Iris pigment epithelial cell (primary cell): ENCODE measurements around the gene CCDC150.
A peak's percentile ranks its signal among the peaks of the same experiment; 100 is the strongest.
"Not testable (repeated sequence)": the region's sequence is repeated elsewhere in the genome, so short reads cannot be mapped to it uniquely, and the experiment has no call there.

Source experiments
- DNase-seq: peaks from one replicate; pipeline ENCODE4 v3.0.0-alpha.2; 2011; ENCODE audit warnings: low read depth

Gene CCDC150

DNA sequence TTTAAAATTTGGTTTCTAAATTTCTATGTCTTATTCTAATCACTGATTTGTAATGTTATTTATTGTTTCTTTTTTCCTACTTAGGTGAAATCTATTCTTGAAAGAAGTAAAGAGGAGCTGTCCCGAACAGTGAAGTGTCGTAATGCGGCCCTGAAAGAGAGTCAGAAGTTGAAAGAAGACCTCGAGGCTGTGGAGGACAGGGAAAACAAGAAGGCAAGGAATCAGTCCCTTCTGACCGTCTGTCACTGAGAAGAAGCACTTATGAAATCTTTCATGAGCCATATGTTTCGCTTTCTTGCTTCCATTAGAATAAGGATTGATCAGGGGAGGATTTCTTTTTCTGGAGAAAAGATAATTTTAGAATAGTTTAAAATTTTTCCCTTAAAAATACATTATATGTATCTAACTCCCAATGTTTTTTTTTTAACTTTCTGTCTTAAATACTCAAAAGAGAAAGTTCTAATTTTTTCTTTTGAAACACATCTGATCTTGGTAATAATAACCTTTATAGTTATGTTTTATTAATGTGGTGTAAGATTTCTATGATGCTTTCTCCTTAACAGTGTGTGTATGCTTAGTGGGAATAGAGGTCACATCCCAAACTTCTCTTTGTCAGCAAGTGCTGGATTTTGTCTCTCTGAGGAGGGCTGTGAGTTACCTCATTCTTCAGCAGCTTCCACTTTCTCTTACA is 79.0 kb downstream of the CCDC150 start:
- DNase-seq = peak; percentile 8

DNA sequence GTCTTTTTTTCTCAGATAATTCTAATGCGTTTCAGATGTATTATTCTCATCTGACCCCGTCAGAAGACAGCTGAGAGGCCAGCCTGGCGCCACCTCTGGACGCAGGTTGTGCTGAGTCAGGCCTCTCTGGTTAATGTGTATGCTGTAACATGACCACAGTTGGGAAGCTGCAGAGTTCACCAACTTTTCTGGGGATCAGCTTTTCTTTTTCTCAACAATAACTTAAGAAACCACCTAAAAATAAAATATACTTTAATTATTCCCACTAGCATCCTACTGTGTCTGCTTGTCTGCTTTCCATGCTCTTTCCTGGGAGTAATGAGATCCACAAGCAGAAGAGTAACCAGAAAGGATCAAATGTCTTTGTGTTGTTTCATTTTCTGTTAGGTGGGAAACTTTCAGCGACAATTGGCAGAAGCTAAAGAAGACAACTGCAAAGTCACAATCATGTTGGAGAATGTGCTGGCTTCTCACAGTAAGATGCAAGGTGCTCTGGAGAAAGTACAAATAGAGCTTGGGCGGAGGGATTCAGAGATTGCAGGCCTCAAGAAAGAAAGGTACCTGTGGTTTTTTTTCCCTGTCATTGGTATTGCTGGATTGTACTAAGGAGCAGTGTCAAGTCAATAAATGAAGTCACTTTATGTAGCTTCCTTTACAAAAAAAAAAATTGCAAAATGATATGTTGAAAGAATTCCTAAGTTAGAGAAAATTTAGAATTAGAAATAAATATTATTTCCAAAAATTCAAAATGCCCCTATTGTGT is 79.8 kb downstream of the CCDC150 start:
- peak; percentile 85 for DNase-seq

DNA sequence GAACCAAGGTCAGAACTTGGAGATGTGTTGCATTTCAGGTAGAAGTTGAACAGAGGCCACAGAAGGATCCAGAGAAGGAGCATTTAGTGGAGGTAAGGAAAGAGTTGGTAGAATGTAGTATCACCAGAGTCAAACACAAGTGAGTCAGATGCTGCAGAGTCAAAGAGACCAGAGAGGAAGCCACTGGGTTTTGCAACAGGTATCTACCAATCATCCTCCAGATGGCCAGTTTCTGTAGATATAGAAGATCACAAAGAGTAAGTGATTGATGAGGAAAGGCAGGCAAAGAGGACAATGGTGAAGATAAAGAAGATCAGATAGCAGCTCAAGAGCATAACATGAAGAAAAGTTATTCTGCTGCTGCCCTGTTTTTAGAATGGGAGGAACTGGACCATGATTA is 84.1 kb downstream of the CCDC150 start:
- DNase-seq = no peak

DNA sequence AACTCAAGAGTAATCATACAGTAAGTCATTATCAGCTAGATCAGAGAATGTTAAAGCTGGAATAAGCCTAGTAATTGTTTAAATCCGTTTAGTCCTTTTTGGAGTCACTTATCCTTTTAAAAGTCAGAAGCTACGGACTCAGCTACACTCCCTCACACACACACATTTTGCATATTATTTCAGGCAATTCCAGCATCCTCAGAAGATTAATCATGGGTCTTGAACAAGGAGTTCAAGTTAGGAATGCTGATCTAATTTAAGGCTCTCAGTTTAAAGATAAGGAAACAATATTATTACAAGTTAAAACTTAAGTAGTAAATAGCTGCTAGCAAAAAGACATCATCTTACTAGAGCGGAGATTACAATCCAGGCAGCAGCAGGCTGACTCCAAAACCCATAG is 85.7 kb downstream of the CCDC150 start:
- DNase-seq = peak; percentile 10

DNA sequence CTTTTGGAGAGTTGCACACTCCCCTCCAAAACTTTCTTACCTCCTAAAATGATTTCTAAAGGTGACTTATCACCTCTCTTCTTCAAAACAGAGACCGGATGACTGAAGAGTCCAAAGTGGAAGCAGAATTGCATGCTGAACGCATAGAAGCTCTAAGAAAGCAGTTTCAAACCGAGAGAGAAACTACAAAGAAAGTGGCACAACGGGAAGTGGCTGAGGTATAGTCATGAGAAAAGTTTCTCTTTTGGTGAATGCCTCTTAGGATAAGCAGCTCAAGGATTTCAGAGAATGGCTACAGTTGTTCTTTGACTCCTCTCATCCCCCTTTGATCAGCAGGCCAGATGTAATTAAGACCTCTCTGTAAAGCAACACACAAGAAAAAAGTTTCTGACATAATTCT is 86.4 kb downstream of the CCDC150 start:
- no peak for DNase-seq

DNA sequence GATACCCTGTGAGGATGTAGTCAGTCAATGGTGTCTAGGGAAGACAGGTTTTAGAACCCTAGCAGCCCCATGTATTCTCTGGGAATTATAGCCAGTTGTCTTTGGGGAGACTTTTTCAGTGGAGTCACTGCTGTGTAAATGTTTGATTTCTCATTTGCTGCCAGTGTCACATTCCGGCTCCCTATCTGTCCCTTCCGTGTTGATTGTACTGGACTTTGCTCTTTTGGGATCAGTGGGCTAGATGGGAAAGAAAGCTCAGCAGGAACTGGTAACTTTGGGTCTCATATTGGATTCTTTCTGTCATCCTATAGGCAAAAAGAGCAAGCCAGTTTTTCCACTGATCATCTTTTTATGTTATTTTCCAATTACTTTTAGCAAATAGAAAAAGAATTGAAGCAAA is 89.9 kb downstream of the CCDC150 start:
- DNase-seq = no peak

DNA sequence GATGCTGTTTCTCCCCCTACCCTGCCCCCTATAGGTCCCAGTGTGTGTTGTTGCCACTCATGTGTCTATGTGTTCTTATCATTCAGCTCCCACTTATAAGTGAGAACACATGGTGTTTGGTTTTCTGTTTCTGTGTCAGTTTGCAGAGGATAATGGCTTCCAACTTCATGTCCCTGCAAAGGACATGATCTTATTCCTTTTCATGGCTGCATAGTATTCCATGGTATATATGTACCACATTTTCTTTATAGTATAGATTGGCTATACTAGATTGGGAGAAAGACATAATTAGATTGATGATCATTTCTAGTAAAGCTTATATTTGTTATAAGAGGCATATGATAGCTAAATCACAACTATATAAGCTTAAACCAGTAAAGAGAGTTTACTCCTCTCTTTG is 97.1 kb downstream of the CCDC150 start:
- not testable (repeated sequence) for DNase-seq

DNA sequence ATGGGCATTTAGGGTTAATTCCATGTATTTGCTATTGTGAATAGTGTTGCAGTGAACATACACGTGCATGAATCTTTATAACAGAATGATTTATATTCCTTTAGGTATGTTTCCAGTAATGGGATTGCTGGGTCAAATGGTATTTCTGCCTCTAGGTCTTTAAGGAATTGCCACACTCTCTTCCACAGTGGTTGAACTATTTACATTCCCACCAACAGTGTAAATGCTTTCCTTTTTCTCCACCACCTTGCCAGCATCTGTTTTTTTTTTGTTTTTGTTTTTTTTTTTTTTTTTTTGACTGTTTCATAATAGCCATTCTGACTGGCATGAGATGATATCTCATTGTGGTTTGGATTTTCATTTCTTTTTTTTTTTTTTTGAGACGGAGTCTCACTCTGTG is 97.5 kb downstream of the CCDC150 start:
- no peak for DNase-seq

DNA sequence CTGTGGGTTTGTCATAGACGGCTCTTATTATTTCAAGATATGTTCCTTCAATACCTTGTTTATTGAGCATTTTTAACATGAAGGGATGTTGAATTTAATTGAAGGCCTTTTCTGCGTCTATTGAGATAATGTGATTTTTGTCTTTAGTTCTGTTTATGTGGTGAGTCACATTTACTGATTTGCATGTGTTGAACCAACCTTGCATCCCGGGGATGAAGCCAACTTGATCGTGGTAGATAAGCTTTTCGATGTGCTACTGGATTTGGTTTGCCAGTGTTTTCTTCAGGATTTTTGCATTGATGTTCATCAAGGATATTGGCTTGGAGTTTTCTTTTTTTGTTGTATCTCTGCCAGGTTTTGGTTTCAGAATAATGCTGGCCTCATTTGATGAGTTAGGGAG is 99.5 kb downstream of the CCDC150 start:
- DNase-seq = no peak

DNA sequence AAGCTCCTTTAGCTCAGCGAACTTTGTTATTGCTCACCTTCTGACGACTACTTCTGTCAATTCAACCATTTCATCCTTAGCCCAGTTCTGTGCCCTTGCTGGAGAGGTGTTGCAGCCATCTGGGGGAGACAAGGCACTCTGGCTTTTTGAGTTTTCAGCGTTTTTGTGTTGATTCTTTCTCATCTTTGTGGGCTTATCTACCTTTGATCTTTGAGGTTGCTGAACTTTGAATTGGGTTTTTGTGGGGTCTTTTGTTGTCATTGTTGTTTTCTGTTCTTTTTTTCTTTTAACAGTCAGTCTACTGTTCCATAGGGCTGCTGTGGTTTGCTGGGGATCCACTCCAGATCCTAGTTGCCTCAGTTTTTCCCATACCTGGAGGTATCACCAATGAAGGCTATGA is 102.7 kb downstream of the CCDC150 start:
- DNase-seq = no peak

DNA sequence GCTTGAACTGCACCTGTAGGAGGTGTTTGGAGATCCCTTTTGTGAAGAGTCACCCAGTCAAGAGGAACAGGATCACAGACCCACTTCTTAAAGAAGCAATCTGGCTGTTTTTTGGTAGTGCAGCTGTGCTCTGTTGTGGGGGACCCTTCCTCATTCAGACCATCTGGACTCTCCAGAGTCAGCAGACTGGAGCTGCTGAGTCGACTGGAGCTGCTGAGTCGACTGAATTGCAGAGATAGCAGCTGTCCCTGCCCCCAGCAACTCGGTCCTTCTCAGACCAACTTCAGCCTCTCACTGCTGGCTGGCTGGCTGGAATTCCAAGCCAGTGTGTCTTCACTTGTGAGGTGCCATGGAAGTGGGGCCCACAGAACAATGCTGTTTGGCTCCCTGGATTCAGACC is 103.2 kb downstream of the CCDC150 start:
- no peak for DNase-seq

DNA sequence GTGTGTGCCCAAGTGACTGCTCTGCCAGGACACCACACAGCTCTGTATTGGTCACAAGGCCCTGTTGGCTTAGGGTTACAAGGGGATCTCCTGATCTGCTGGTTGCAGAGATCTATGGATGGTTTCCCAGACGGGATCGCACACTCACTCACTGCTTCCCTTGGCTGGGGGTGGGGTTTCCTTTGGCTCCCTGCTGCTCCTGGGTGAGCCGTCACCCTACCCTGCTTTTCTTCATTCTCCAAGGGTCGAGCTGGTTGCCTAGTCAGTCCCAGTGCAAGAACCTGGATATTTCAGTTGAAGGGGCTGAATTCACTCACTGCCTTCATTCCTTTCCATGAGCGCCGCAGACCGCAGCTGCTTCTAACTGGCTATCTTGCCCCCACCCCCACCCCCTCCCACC is 103.7 kb downstream of the CCDC150 start:
- DNase-seq = no peak

DNA sequence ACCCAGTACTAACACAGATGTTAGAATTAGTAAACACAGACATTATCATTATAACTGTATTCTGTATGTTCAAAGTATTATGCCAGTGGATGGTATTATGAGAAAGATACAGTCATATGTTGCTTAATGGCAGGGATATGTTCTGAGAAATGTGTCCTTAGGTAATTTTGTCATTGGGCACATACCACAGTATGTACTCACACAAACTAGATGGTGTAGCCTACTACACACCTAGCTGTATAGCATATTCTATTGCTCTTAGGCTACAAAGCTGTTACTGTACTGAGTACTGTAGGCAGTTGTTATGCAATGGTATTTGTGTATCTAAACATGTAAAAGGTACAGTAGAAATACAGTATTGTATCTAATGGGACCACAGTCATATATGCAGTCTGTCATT is 106.2 kb downstream of the CCDC150 start:
- DNase-seq = no peak

DNA sequence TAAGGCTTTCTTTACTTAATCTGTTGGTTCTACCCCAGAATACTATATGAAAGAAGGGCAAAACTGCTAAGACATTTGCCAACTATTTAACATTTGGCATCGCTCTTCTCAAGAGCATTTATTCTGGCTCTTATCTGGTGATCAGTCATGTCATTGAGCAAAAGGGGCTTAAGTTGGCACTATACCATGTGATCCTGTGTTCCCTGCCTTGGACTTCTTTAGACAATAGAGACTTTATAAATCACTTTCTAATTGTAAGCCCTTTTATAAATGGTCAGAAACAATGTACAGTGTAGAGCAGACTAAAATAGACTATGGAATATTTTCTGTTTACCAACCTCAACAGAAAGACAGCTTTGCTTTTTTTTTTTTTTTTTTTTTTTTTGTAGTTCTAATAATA is 107.9 kb downstream of the CCDC150 start:
- DNase-seq = no peak

DNA sequence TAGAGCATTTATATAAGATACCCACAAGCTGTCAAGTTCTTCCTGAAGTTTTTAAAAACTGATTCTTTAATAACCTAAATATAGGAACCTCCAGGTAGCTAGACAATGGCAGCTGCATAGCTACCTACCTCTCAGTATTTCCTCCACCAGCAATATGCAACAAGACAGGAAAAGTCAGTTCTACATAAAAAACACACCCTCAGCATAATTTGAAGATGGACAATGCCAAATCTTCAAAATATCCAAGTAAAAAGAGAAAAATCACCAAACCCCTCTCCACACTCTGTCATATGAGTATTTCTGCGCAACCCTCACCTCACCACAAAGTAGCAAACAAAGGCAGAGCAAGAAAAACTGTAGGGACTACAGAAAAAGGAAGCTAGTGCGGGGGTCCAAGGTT is 108.6 kb downstream of the CCDC150 start:
- DNase-seq = no peak

DNA sequence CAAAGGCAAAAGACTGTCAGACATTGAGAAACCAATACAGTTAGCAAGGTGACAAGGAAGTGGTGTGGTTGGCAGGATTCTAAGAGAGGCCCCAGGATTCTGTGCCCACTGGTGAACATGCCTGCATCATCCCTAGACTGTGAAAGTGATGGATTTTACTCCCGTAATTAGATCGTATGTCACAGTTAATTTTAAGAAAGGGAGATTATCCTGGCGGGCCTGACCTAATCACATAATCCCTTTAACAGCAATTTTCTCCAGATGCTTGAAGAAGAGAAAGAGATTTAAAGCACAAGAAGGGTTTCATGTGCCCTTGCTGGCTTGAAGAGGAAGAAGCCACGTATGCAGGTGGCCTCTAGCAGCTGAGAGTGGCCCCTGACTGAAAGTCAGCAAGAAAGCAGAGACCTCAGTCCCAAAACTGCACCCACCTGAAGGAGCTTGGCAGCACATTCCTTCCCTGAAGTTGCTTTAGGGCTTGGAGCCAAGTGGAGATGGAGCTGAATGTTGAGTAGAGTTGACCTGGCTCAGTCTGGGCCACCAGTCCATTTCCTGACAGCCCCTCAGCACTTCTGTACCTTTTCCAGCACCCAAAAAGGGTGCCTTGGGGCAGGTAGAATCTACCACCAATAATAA is 110.9 kb downstream of the CCDC150 start:
- DNase-seq = no peak

DNA sequence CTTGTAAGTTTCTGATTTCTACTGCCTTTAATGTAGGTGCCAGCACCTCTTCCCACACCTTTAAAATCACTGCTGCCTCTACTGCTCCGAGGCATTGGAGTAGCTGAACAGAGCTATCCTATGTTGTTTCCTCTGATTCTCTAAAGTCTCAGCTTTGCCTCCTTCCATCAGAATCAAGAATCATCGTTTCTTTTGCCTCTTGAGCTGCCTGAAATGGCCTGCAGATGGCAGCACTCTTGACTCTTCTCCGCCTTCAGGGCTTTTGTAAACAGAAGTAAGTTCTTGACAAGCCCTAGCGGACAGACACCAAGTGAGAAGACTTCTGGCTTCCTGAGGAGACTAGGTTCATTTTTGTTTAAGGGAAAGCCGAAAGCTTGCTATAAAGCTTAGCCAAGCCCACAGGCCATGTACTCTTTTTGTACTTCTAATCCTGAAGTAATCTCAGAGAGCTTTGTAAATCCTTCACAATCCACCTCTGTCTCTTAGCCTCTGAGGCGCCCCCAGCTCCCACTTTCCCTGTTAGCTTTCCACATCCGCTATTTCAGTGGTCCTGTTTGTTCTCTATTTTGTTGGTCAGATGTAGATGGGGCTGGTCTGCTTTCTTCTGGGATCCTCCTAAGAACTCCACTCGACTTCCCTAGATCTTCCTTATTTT is 111.6 kb downstream of the CCDC150 start:
- peak; percentile 85 for DNase-seq

DNA sequence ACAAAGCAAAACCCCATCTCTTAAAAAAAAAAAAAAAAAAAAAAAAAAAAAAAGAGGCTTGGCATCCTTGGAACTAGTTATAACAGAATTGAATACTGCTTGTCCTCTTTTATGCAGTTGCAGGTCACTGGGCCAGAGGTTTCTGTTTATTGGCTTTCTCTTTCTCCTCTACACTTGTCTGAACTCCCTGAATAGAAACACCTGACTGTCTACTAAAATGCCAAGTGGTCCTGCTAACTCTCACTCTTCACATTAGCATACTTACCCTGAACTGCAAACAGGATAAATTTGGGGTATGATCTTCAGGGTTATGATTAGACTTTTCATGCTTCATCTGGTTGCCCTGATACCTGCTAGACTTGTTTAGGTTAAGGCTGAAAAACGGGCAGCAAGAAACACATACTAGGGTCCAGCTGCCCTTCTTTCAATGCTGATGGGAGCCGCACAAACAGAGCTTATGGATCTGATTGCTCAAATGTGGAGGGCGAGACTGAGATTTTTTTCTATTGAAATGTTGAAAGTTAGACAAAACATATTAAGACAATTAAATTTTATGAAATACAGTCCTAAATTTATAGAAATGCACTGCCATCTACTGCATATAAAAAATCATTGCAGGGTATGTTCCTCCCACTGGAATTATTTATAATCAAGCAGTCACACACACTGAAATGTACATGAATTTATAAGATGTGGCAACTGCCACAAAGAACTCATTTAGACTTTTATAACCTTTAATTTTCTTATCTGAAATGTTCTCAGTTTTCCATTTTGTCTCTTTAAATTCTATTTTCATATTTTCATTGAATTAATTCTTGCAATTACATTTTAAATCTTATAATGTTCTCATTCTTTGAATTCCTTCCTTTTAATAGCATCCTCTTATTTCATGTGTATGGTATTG is 119.2 kb downstream of the CCDC150 start:
- peak; percentile 43 for DNase-seq

DNA sequence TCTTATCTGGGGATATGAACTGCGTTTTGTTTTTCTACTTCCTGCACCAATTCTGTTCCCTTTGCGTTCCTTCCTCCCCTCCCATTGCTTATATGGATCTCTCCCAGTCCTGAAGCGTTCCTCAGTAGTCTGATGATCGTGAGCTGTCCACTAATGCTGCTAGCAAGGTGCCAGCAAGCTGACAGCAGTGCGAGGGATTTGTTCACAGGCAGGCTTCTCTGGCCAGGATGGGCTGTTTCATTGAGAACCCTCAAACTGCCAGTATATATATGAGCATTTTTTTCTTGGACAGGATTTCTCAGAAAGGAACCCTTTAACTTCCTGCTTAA is 119.8 kb downstream of the CCDC150 start:
- DNase-seq = peak; percentile 31

DNA sequence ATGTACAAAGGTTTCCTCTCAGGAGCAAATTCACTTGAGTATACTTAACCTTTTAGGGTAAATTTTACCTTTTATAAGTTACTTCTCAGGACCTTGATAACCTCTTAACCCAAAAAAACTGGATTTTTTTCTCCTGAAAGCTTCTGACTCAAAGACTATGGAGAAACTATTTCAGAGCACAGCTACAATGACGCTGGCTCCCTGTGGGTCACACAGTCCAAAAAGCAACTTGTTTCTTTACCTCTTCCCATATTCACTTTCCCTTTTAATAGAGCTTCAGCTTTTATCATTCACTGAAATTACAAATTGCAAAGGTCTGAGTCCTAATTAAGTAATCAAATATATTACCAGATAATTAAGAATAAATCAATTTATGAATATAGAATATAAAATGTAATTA is 127.6 kb downstream of the CCDC150 start:
- DNase-seq = no peak
